ENCODE results near the gene MYO1G.

Gene MYO1G

DNA sequence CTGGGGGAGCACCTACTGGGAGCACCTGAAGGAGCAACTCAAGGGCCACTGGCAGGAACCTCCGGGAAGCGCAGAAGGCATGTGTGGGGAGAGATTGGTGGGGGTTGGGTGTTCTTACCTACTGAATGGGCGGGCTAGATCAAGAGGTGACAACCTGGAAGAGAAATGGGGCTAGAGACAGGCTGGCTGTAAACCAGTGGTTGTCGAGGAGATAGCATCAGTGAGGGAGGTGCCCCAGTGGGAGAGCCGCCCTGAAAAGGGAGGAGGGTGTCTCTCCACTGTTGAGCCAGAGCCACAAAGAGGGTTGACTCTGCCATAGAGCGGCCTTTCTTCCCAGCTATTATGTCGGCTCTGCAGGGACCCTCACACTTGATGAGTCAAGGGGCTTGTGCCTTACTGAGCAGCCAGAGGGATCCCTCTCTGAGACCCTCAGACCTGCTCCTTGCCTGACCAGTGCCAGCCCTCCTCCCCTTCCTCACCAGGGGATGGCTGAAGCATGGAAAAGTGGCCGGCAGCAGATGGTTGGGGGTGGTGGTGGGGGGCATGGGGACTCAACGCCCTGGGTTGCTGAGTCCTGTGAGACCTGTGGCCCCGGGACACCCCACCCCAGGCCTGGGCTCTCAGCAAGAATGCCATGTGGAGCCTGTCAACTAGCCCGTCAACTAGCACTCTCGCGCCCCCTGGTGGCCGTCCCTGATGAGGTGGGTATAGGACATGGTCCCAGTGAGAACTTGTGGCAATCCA, 57.0 kb downstream of the MYO1G start:
- DNase-seq (ENCODE audit: extremely low read depth, insufficient read length): peak; percentile 63
- H3K27me3 ChIP-seq (replicated peaks; ENCODE audit: control insufficient read depth, insufficient read depth, low read length): no peaks in the 10 kb centered on the region
- H3K36me3 ChIP-seq (ENCODE audit: control insufficient read depth, insufficient read depth, low read length): no peaks in the 10 kb centered on the region
- TF ChIP-seq, protein P1, sequence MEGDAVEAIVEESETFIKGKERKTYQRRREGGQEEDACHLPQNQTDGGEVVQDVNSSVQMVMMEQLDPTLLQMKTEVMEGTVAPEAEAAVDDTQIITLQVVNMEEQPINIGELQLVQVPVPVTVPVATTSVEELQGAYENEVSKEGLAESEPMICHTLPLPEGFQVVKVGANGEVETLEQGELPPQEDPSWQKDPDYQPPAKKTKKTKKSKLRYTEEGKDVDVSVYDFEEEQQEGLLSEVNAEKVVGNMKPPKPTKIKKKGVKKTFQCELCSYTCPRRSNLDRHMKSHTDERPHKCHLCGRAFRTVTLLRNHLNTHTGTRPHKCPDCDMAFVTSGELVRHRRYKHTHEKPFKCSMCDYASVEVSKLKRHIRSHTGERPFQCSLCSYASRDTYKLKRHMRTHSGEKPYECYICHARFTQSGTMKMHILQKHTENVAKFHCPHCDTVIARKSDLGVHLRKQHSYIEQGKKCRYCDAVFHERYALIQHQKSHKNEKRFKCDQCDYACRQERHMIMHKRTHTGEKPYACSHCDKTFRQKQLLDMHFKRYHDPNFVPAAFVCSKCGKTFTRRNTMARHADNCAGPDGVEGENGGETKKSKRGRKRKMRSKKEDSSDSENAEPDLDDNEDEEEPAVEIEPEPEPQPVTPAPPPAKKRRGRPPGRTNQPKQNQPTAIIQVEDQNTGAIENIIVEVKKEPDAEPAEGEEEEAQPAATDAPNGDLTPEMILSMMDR (IDR thresholded peaks at IDR 0.05; ENCODE audit: insufficient read depth, low read length, poor library complexity, severe bottlenecking): peak; percentile 90
- no peak overlapping the region for H3K4me3 ChIP-seq (replicated peaks; ENCODE audit: low read depth, low read length)

GRCh38 chr7:44920119-44920518, 58.7 kb downstream of the MYO1G start:
- DNase-seq (ENCODE audit: extremely low read depth, insufficient read length): no peak
- no peaks in the 10 kb centered on the region for H3K27me3 ChIP-seq (replicated peaks; ENCODE audit: control insufficient read depth, insufficient read depth, low read length)
- TF ChIP-seq, protein P1 (IDR thresholded peaks at IDR 0.05; ENCODE audit: insufficient read depth, low read length, poor library complexity, severe bottlenecking): no peak
- no peak overlapping the region for H3K4me3 ChIP-seq (replicated peaks; ENCODE audit: low read depth, low read length)
- no peaks in the 10 kb centered on the region for H3K36me3 ChIP-seq (ENCODE audit: control insufficient read depth, insufficient read depth, low read length)

GRCh38 chr7:44918029-44918428, 60.8 kb downstream of the MYO1G start:
- Histone ChIP-seq H3K27me3 (replicated peaks; ENCODE audit: control insufficient read depth, insufficient read depth, low read length) (no peaks in the 10 kb centered on the region), H3K4me3 (replicated peaks; ENCODE audit: low read depth, low read length) (no peak overlapping the region), H3K36me3 (ENCODE audit: control insufficient read depth, insufficient read depth, low read length) (no peaks in the 10 kb centered on the region)
- TF ChIP-seq, protein P1 (IDR thresholded peaks at IDR 0.05; ENCODE audit: insufficient read depth, low read length, poor library complexity, severe bottlenecking): no peak
- DNase-seq (ENCODE audit: extremely low read depth, insufficient read length): no peak

- DNase-seq (ENCODE audit: extremely low read depth, insufficient read length): no peak
- Histone ChIP-seq H3K27me3 (replicated peaks; ENCODE audit: control insufficient read depth, insufficient read depth, low read length) (no peaks in the 10 kb centered on the region), H3K4me3 (replicated peaks; ENCODE audit: low read depth, low read length) (no peak overlapping the region), H3K36me3 (ENCODE audit: control insufficient read depth, insufficient read depth, low read length) (no peaks in the 10 kb centered on the region)
- TF ChIP-seq, protein P1 (IDR thresholded peaks at IDR 0.05; ENCODE audit: insufficient read depth, low read length, poor library complexity, severe bottlenecking): no peak
Observed at GRCh38 chr7:44917465-44917864, 61.4 kb downstream of the MYO1G start.

- DNase-seq (ENCODE audit: extremely low read depth, insufficient read length): peak; percentile 28
- H3K27me3 ChIP-seq (replicated peaks; ENCODE audit: control insufficient read depth, insufficient read depth, low read length): no peaks in the 10 kb centered on the region
- H3K36me3 ChIP-seq (ENCODE audit: control insufficient read depth, insufficient read depth, low read length): no peaks in the 10 kb centered on the region
- H3K4me3 ChIP-seq (replicated peaks; ENCODE audit: low read depth, low read length): no peak overlapping the region
- TF ChIP-seq, protein P1 (IDR thresholded peaks at IDR 0.05; ENCODE audit: insufficient read depth, low read length, poor library complexity, severe bottlenecking): no peak
Observed at GRCh38 chr7:44914992-44915607, 63.7 kb downstream of the MYO1G start.
